ENCODE results near the gene KIAA1143.

KIAA1143 gene

GRCh38 chr3:44761424-44762169, at the start of gene KIAA1143, which contains the start of gene KIF15:
Gene KIAA1143 (minus strand): TSS chr3:44761619. CDS start chr3:44761602, 17 bp downstream.
Gene KIF15 (plus strand): TSS chr3:44761794. CDS start chr3:44761866, 72 bp downstream.
- peak; percentile 94 for DNase-seq
- in situ Hi-C loops (cut with HindIII; ENCODE audit: low pct_ligation_motif_present, low pct_unique_long_range_greater_than_20kb, low sequenced_read_pairs), result no loop called here

- in situ Hi-C loops (cut with HindIII; ENCODE audit: low pct_ligation_motif_present, low pct_unique_long_range_greater_than_20kb, low sequenced_read_pairs), result no loop called here
- no peak for DNase-seq
Measured at GRCh38 chr3:44805960-44806359, 44.5 kb upstream of the KIAA1143 start.

GRCh38 chr3:44803298-44803697, 41.9 kb upstream of the KIAA1143 start:
- in situ Hi-C loops (cut with HindIII; ENCODE audit: low pct_ligation_motif_present, low pct_unique_long_range_greater_than_20kb, low sequenced_read_pairs), result no loop called here

DNA sequence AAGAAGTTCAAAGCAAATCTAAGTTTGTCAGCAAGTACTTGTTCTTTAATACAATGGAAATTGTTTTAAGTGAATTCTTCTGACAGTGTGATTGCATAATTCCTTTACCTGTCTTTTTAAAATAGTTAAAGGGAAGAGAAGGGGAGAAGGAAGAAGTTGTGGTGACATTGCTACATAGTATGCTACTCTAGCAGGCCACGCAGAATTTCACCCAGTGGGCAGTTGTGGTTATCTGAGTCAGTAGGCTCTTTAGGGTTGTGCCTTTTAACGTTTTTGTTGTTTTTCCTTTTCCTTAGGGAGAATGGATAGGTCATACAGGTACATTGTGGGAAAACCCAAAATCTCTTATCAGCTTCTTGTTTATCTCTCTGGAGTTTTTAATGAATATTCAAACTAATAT, 40.6 kb upstream of the KIAA1143 start:
- DNase-seq, result no peak
- in situ Hi-C loops (cut with HindIII; ENCODE audit: low pct_ligation_motif_present, low pct_unique_long_range_greater_than_20kb, low sequenced_read_pairs), result no loop called here

More at GRCh38 chr3:44803298-44803697, 41.9 kb upstream of the KIAA1143 start:
- DNase-seq, result no peak

- in situ Hi-C loops (cut with HindIII; ENCODE audit: low pct_ligation_motif_present, low pct_unique_long_range_greater_than_20kb, low sequenced_read_pairs), result no loop called here
- DNase-seq, result no peak
Measured at GRCh38 chr3:44795197-44795596, 33.8 kb upstream of the KIAA1143 start.

DNA sequence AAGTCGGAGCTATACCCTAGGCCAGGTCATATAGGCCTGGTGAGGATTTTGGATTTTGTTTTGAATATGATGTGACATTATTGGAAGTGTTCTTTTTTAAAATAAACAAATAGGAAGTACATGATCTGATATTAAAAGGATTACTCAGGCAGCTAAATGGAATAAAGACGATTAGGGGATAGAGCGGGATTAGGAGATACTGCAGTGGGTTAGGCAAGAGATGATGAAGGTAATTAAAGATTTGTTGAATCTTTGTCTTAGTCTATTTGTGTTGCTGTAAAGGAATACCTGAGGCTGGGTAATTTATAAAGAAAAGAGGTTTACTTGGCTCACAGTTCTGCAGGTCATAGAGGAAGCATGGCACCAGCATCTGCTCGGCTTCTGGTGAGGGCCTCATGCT, 21.5 kb upstream of the KIAA1143 start:
- DNase-seq, result no peak
- in situ Hi-C loops (cut with HindIII; ENCODE audit: low pct_ligation_motif_present, low pct_unique_long_range_greater_than_20kb, low sequenced_read_pairs), result no loop called here

- DNase-seq, result no peak
- in situ Hi-C loops (cut with HindIII; ENCODE audit: low pct_ligation_motif_present, low pct_unique_long_range_greater_than_20kb, low sequenced_read_pairs), result no loop called here
Measured at GRCh38 chr3:44772099-44772442, 10.7 kb upstream of the KIAA1143 start.

DNA sequence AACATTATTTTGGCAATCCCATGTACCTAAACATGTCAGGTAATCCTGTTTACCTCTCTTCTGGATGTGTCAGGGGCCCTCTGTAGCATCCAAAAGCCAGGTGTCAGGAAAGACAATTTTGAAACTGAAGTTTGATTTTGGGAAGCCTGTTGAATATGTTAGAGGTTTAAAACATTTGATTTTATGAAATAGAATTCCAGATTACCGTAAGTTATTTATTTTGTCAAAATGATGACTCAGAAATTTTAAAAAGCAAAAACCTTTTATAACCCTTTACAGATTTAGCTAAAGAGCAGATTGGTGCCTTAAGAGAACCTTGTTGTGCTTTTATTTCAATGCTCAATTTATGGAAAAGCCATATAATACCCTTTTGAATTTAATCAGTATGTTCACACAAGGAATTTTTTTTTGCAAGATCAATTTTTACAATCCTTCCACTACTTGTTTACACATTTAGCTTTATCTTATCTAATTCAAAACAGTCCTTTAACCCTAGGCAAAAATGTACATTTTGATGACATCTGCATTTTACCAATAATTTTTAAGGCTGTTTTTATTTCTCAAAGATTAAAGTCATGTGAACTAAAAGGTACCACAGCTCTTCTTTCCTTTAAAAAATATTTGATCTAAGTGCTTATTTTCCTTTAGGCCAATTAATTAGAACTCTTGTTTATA, 10.1 kb upstream of the KIAA1143 start:
- in situ Hi-C loops (cut with HindIII; ENCODE audit: low pct_ligation_motif_present, low pct_unique_long_range_greater_than_20kb, low sequenced_read_pairs), result no loop called here

DNA sequence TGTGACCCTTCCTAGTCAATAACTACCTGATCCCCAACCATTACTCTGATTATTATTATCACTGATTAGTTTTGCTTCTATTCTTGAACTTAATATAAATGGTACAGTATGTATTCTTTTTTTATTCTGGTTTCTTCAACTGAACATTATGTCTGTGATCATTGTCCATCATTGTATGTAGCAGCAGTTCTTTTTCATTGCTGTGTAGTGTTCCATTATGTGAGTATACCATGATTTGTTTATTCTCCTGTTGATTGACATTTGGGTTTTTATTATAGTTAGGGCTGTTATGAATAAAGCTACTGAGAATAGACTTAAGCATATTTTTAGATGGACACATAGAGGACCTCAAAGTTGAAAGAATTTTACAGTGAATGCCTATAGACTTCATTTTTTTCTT, 2.8 kb upstream of the KIAA1143 start:
- in situ Hi-C loops (cut with HindIII; ENCODE audit: low pct_ligation_motif_present, low pct_unique_long_range_greater_than_20kb, low sequenced_read_pairs), result no loop called here
- DNase-seq, result no peak

More for the DNA sequence above, 10.1 kb upstream of the KIAA1143 start:
- DNase-seq, result no peak

DNA sequence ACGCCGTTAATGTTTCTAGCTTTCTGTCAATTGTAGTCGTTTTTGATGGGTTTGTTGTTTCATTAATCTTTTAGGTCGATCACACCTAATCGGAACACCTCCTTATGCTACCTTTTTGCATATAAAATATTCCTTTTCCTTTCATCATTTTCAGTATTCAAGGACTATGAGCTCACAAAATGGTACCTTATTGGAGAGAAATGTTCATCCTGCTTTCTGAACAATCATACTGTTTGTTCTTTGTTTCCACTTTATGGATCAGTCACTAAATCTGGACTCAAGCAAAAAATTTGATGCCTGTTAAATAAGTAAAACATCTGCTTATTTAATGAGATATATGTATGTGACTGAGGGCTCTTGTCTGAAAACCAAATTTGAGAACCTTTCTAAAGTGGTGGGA, 1.3 kb upstream of the KIAA1143 start:
- DNase-seq, result no peak
- in situ Hi-C loops (cut with HindIII; ENCODE audit: low pct_ligation_motif_present, low pct_unique_long_range_greater_than_20kb, low sequenced_read_pairs), result no loop called here

GRCh38 chr3:44762170-44762677, 805 bp upstream of the KIAA1143 start:
- peak; percentile 34 for DNase-seq
- in situ Hi-C loops (cut with HindIII; ENCODE audit: low pct_ligation_motif_present, low pct_unique_long_range_greater_than_20kb, low sequenced_read_pairs), result no loop called here

GRCh38 chr3:44761101-44761423, 357 bp downstream of the KIAA1143 start:
- in situ Hi-C loops (cut with HindIII; ENCODE audit: low pct_ligation_motif_present, low pct_unique_long_range_greater_than_20kb, low sequenced_read_pairs), result no loop called here
- DNase-seq, result peak; percentile 1

DNA sequence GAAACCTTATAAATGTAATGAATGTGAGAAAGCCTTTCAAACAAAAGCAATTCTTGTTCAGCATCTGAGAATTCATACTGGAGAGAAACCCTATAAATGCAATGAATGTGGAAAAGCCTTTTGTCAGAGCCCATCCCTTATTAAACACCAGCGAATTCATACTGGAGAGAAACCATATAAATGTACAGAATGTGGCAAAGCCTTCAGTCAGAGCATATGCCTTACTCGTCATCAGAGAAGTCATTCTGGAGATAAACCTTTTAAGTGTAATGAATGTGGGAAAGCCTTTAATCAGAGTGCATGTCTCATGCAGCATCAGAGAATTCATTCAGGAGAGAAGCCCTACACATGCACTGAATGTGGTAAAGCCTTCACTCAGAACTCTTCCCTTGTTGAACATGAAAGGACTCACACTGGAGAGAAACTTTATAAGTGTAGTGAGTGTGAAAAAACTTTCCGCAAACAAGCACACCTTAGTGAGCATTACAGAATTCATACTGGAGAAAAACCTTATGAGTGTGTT, 26.7 kb downstream of the KIAA1143 start:
- in situ Hi-C loops (cut with HindIII; ENCODE audit: low pct_ligation_motif_present, low pct_unique_long_range_greater_than_20kb, low sequenced_read_pairs), result no loop called here
- no peak for DNase-seq

DNA sequence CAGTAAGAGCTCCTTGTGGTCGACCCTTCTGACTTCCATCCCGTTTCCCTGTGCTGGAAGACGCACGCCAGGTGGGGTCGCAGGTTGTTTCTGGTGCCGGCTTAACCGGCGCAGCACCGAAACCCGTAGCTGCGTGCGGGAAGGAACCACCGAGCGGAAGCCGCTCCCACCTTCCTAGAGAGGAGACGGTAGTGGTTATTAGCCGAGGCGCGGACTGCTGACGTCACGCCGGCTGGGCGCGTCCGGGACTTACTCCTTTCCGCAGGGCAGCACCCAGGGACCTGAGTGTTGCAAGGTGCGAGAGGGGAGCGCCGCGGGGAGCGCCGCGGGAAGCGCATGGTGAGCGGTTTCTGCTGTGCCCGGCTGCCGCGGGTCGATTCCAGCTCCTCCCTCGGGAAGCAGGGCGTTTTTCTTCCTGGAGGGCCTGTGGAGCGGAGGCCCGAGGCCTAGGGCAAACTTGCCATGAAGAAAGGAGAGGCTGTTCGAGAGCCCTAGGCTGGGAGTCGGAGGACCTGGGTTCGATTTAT, 32.0 kb downstream of the KIAA1143 start, which contains the start of gene ZNF501:
TSS of gene ZNF501 (plus strand) at position 252 of the 527 bp plus-strand sequence. CDS start 4,787 bp downstream, outside the sequence.
- in situ Hi-C loops (cut with HindIII; ENCODE audit: low pct_ligation_motif_present, low pct_unique_long_range_greater_than_20kb, low sequenced_read_pairs), result no loop called here
- DNase-seq, result peak; percentile 85

DNA sequence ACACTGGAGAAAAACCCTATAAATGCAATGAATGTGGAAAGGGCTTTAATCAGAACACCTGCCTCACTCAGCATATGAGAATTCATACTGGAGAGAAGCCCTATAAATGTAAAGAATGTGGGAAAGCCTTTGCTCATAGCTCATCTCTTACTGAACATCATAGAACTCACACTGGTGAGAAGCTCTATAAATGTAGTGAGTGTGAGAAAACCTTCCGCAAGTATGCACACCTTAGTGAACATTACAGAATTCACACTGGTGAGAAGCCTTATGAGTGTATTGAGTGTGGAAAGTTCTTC, 39.4 kb downstream of the KIAA1143 start:
- in situ Hi-C loops (cut with HindIII; ENCODE audit: low pct_ligation_motif_present, low pct_unique_long_range_greater_than_20kb, low sequenced_read_pairs), result no loop called here

DNA sequence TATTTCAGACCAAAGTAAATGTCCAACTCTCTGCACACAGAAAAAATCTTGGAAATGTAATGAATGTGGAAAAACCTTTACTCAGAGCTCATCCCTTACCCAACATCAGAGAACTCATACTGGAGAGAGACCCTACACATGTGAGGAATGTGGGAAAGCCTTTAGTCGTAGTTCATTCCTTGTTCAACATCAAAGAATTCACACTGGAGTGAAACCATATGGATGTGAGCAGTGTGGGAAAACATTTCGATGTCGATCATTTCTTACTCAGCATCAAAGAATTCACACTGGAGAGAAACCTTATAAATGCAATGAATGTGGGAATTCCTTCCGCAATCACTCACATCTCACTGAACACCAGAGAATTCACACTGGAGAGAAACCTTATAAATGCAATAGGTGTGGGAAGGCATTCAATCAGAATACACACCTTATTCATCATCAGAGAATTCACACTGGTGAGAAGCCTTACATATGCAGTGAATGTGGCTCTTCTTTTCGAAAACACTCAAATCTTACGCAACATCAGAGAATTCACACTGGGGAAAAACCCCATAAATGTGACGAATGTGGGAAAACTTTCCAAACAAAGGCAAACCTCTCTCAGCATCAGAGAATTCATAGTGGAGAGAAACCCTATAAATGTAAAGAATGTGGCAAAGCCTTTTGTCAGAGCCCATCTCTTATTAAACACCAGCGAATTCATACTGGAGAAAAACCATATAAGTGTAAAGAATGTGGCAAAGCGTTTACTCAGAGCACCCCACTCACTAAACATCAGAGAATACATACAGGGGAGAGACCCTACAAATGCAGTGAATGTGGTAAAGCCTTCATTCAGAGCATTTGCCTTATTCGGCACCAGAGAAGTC, 40.0 kb downstream of the KIAA1143 start:
- peak; percentile 12 for DNase-seq
- in situ Hi-C loops (cut with HindIII; ENCODE audit: low pct_ligation_motif_present, low pct_unique_long_range_greater_than_20kb, low sequenced_read_pairs), result no loop called here

More for the DNA sequence above, 39.4 kb downstream of the KIAA1143 start:
- DNase-seq, result no peak

GRCh38 chr3:44712455-44713075, 48.9 kb downstream of the KIAA1143 start, which contains the start of gene ZNF502:
Gene ZNF502 (plus strand): TSS chr3:44712660. CDS start chr3:44720262, 7,602 bp downstream.
- peak; percentile 82 for DNase-seq
- in situ Hi-C loops (cut with HindIII; ENCODE audit: low pct_ligation_motif_present, low pct_unique_long_range_greater_than_20kb, low sequenced_read_pairs), result no loop called here
